Upper lobe of left lung (tissue), 6 donors: ENCODE data around the gene ANKRD34B. TPM values are rescaled to one million over a fixed set of nuclear protein-coding genes. Genes with fewer than 3 reads are reported as not detected.
A peak's percentile ranks its signal among the peaks of the same experiment; 100 is the strongest.

Experiments
- ATAC-seq, 2 donors: fragments of 200-7000 bp; cut with Tn5 transposase; one replicate each; pipeline ENCODE4 v1.9.1; 2022; ENCODE audit warnings: mild to moderate bottlenecking in 2 of 2, moderate library complexity in 2 of 2; ENCODE audit not compliant: low FRiP score in 2 of 2
- DNase-seq, 2 donors: peaks; one replicate each; pipeline ENCODE4 v3.0.0-alpha.2; 2019 to 2020
- H3K27ac ChIP-seq, 4 donors: fragments of 200-600 bp; sonication (generic); one replicate each; pipeline ENCODE4 v1.5.1; 2016 to 2019
- H3K27me3 ChIP-seq, 4 donors: fragments of 200-600 bp; sonication (generic); one replicate each; pipeline ENCODE4 v1.5.1; 2017 to 2019
- H3K36me3 ChIP-seq, 4 donors: fragments of 200-600 bp; sonication (generic); one replicate each; pipeline ENCODE4 v1.5.1; 2016 to 2019
- H3K4me1 ChIP-seq, 4 donors: fragments of 200-600 bp; sonication (generic); one replicate each; pipeline ENCODE4 v1.5.1; 2018 to 2019
- H3K4me3 ChIP-seq, 4 donors: fragments of 200-600 bp; sonication (generic); one replicate each; pipeline ENCODE4 v1.5.1; 2017 to 2019; ENCODE audit warnings: mild to moderate bottlenecking in 2 of 4, moderate library complexity in 1 of 4
- H3K9me3 ChIP-seq, 4 donors: fragments of 200-600 bp; sonication (generic); one replicate each; pipeline ENCODE4 v1.5.1; 2018 to 2019
- EP300 ChIP-seq, 4 donors: sonication (generic); formaldehyde crosslinking; IDR thresholded peaks; one replicate each; pipeline ENCODE4 v1.5.1; 2017; ENCODE audit warnings: antibody characterized with exemption in 4 of 4, control low read depth in 2 of 4
- POLR2A ChIP-seq, 4 donors: fragments of 450-650 bp; IDR thresholded peaks; one replicate each; pipeline ENCODE4 v1.5.1; 2016 to 2017; ENCODE audit warnings: antibody characterized with exemption in 4 of 4, mild to moderate bottlenecking in 2 of 4
- POLR2AphosphoS5 ChIP-seq, 2 donors: sonication (generic); formaldehyde crosslinking; IDR thresholded peaks; one replicate each; pipeline ENCODE4 v1.5.1; 2017; ENCODE audit warnings: antibody characterized with exemption in 2 of 2
- WGBS, 2 donors: methylation state at CpG; one replicate each; pipeline ENCODE4 v1.1.5; 2017 to 2018; 5-methylcytosine and 5-hydroxymethylcytosine counted together
- total RNA-seq, 6 donors: library from RNA; depleted of rRNA in 4 of 6; stranded (reverse); fragments of >200 nt in 4 of 6; gene quantifications; one replicate each; pipeline versions ENCODE4 v1.1.0 to v1.2.1, GENCODE V29; 2016 to 2021
- TF ChIP-seq, protein P1 (sequence below), 6 experiments: fragments of 450-650 bp in 4 of 6; fragments of 200-600 bp in 2 of 6; sonication (generic) in 2 of 6; IDR thresholded peaks; one replicate each; pipeline ENCODE4 v1.5.1; 2016 to 2019; ENCODE audit warnings: antibody characterized with exemption in 6 of 6
- donor health status: DM: no; HTN: no; CAD: no; lungs with moderate emphysema.
- donor health status: DM: no; HTN: yes; CAD: no; lungs with severe emphysema.

ANKRD34B gene
- total RNA-seq, 6 donors from 2014 or later, result 0.14 to 0.67 (median 0.47) TPM; not detected in 3

DNA sequence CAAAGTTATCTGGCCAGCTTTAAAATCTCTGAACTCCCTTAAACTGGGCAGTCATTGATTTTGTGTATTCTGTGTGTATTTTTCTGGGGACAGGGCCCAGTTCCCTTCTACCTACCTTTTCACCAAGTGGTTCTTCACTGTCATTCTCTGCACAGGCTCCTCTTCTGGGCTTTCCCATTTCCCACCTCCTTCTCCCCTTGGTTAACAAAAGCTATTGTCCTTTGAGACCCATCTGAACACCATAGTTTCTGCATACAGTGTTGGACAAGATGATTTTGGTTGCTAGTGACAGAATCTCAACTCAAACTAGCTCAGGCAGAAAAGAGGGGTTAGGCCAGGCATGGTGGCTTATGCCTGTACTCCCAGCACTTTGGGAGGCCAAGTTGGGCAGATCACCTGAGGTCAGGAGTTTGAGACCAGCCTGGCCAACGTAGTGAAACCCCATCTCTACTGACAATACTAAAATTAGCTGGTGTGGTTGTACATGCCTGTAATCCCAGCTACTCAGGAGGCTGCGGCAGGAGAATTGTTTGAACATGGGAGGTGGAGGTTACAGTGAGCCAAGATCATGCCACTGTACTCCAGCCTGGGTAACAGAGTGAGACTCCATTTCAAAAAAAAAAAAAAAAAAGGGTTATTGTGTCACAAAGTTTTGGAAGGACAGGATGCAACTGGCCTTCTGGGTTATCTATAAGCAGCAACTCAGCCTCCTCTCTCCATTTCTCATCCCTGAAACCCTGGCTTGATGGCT is 31.0 kb upstream of the ANKRD34B start:
- WGBS, 2 donors, result 79 to 90% methylated on average over 2 of the region's 2 CpGs
- Histone ChIP-seq H3K4me1 (no peaks in the 10 kb centered on the region), H3K27me3 (no peaks in the 10 kb centered on the region), H3K36me3 (no peaks in the 10 kb centered on the region), H3K27ac (no peak overlapping the region), H3K9me3 (no peaks in the 10 kb centered on the region), H3K4me3 (no peak overlapping the region)
- ATAC-seq (no peak), DNase-seq (no peak)
- TF ChIP-seq POLR2A (IDR thresholded peaks at IDR 0.05) (no peak), EP300 (IDR thresholded peaks at IDR 0.05) (no peak), POLR2AphosphoS5 (IDR thresholded peaks at IDR 0.05) (no peak)
- TF ChIP-seq, protein P1, sequence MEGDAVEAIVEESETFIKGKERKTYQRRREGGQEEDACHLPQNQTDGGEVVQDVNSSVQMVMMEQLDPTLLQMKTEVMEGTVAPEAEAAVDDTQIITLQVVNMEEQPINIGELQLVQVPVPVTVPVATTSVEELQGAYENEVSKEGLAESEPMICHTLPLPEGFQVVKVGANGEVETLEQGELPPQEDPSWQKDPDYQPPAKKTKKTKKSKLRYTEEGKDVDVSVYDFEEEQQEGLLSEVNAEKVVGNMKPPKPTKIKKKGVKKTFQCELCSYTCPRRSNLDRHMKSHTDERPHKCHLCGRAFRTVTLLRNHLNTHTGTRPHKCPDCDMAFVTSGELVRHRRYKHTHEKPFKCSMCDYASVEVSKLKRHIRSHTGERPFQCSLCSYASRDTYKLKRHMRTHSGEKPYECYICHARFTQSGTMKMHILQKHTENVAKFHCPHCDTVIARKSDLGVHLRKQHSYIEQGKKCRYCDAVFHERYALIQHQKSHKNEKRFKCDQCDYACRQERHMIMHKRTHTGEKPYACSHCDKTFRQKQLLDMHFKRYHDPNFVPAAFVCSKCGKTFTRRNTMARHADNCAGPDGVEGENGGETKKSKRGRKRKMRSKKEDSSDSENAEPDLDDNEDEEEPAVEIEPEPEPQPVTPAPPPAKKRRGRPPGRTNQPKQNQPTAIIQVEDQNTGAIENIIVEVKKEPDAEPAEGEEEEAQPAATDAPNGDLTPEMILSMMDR (IDR thresholded peaks at IDR 0.05), result no peak

GRCh38 chr5:80597500-80597899 is 27.4 kb upstream of the ANKRD34B start:
- TF ChIP-seq, protein P1 (IDR thresholded peaks at IDR 0.05), result no peak
- TF ChIP-seq POLR2A (IDR thresholded peaks at IDR 0.05), result no peak
- no peak for TF ChIP-seq POLR2AphosphoS5 (IDR thresholded peaks at IDR 0.05)
- no peak for TF ChIP-seq EP300 (IDR thresholded peaks at IDR 0.05)
- 68 to 70% methylated on average over 7 of the region's 7 CpGs for WGBS, 2 donors
- no peak for ATAC-seq

GRCh38 chr5:80594810-80595209 is 24.7 kb upstream of the ANKRD34B start:
- H3K27ac ChIP-seq, result no peak overlapping the region
- WGBS, 2 donors, result 86 to 91% methylated on average over 2 of the region's 2 CpGs
- H3K9me3 ChIP-seq, result no peaks in the 10 kb centered on the region
- no peaks in the 10 kb centered on the region for H3K27me3 ChIP-seq
- H3K4me3 ChIP-seq, result no peak overlapping the region
- ATAC-seq (no peak), DNase-seq (no peak)
- TF ChIP-seq, protein P1 (IDR thresholded peaks at IDR 0.05), result no peak
- TF ChIP-seq EP300 (IDR thresholded peaks at IDR 0.05), result no peak
- no peak for TF ChIP-seq POLR2AphosphoS5 (IDR thresholded peaks at IDR 0.05)
- TF ChIP-seq POLR2A (IDR thresholded peaks at IDR 0.05), result no peak
- peaks cover 0 to 5% (median 0%) of the 10 kb centered on the region in 4 donors for H3K4me1 ChIP-seq
- no peaks in the 10 kb centered on the region for H3K36me3 ChIP-seq

More at GRCh38 chr5:80597500-80597899, 27.4 kb upstream of the ANKRD34B start:
- H3K27me3 ChIP-seq, result no peaks in the 10 kb centered on the region
- H3K4me3 ChIP-seq, result no peak overlapping the region
- DNase-seq, result no peak
- H3K9me3 ChIP-seq, result no peaks in the 10 kb centered on the region
- H3K36me3 ChIP-seq, result no peaks in the 10 kb centered on the region
- H3K27ac ChIP-seq, result no peak overlapping the region
- peaks cover 0 to 4% (median 0%) of the 10 kb centered on the region in 4 donors for H3K4me1 ChIP-seq

- no peak overlapping the region for H3K4me3 ChIP-seq
- ATAC-seq (no peak), DNase-seq (no peak)
- TF ChIP-seq POLR2AphosphoS5 (IDR thresholded peaks at IDR 0.05), result no peak
- TF ChIP-seq POLR2A (IDR thresholded peaks at IDR 0.05), result no peak
- H3K4me1 ChIP-seq, result peaks cover 0 to 5% (median 0%) of the 10 kb centered on the region in 4 donors
- no peaks in the 10 kb centered on the region for H3K36me3 ChIP-seq
- WGBS, 2 donors, result 48 to 87% methylated on average over 2 of the region's 2 CpGs
- H3K27ac ChIP-seq, result peak overlapping the region in 1 of 4 donors; percentile 0
- H3K9me3 ChIP-seq, result no peaks in the 10 kb centered on the region
- H3K27me3 ChIP-seq, result no peaks in the 10 kb centered on the region
Observed at GRCh38 chr5:80592761-80593160, 22.7 kb upstream of the ANKRD34B start.

GRCh38 chr5:80592105-80592504 is 22.0 kb upstream of the ANKRD34B start:
- WGBS, 2 donors, result 39 to 64% methylated on average over 1 of the region's 1 CpG
- DNase-seq (no peak), ATAC-seq (peak in 1 of 2 donors; percentile 35)
- peaks cover 0 to 5% (median 0%) of the 10 kb centered on the region in 4 donors for H3K4me1 ChIP-seq
- H3K9me3 ChIP-seq, result no peaks in the 10 kb centered on the region
- no peak for TF ChIP-seq EP300 (IDR thresholded peaks at IDR 0.05)
- no peak for TF ChIP-seq POLR2AphosphoS5 (IDR thresholded peaks at IDR 0.05)
- no peak for TF ChIP-seq POLR2A (IDR thresholded peaks at IDR 0.05)
- TF ChIP-seq, protein P1 (IDR thresholded peaks at IDR 0.05), result no peak
- H3K27me3 ChIP-seq, result no peaks in the 10 kb centered on the region
- peak overlapping the region in 1 of 4 donors; percentile 0 for H3K27ac ChIP-seq
- no peak overlapping the region for H3K4me3 ChIP-seq
- H3K36me3 ChIP-seq, result no peaks in the 10 kb centered on the region
